NCI-H2196 treated with DMSO at 0.1 percent for 48 hours (cell line): ENCODE measurements around the gene NKX2-8.

ENCODE experiments used
- DNase-seq: peaks from one replicate; lab custom pipeline; 2025; ENCODE audit not compliant: unreplicated experiment; lab: John Stamatoyannopoulos, UW

The NKX2-8 gene

GRCh38 chr14:36582011-36582873 is at the start of gene NKX2-8:
TSS of gene NKX2-8 (minus strand) at chr14:36582614. CDS start at chr14:36582389, 225 bp downstream.
- DNase-seq, result no peak

- DNase-seq, result no peak
Measured at GRCh38 chr14:36627981-36628380, 45.6 kb upstream of the NKX2-8 start.

DNA sequence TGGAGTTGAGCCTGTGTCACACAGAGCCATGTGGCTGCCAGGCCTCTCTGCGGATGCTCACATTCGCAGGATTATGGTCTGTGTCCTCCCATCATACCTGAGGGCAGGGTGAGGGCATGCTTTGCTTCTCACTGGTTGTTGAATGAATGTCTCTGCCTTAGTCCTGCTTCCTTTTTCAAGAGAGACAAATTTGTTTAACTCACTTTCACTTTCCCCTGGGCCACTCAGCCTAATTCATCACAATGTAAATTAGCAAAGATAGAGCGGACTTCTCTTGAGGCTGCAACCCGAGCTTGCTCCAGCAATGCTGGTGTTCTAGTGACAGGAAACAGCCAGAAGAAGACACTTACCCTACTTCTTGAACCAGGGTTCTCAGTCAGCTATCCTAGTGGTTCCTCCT is 43.7 kb upstream of the NKX2-8 start:
- no peak for DNase-seq

DNA sequence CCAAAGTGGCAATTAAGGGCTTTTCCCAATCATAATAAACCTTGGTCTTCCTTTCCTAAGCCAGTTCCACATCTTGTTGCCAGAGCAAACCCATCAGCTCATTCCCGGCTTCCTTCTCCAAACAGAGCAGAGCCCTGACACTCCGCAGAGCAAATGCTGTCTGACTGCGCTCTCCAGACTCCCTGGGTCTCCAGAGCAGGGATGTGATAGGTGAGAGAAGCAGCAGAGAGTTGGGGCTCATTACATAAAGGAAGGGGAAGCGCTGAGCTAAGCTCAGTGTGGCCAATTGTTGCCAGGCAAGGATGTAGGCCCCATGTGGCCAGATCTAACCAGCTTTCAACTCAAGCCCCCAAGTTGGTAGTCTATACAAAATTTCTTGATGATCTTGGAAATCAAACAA is 43.0 kb upstream of the NKX2-8 start:
- DNase-seq, result no peak

- DNase-seq, result no peak
Measured at GRCh38 chr14:36625014-36625413, 42.6 kb upstream of the NKX2-8 start.

GRCh38 chr14:36619853-36620252 is 37.4 kb upstream of the NKX2-8 start:
- DNase-seq, result no peak

GRCh38 chr14:36619131-36619530 is 36.7 kb upstream of the NKX2-8 start:
- no peak for DNase-seq

GRCh38 chr14:36618641-36619040 is 36.2 kb upstream of the NKX2-8 start:
- DNase-seq, result no peak

DNA sequence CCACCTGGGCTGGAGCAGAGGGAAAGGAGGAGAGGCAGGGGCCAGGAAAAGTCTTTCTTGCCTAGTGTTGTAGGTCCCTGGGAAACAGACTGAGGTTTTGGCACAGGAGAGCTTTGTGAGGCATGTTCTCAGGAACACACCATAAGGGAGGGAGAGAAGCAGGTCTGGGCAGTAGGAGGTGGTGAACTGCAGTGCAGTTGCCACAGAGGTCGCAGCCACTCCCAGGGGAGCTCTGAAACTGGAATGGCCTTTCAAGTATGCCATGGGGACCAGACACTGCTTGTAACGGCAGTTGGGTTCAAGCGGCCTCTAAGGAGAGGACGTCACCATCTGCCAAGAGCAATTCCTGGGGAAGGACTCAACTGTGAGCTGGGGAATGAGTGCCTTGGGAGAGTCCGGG is 35.4 kb upstream of the NKX2-8 start:
- no peak for DNase-seq

GRCh38 chr14:36605506-36605857 is 23.1 kb upstream of the NKX2-8 start:
- peak; percentile 16 for DNase-seq

DNA sequence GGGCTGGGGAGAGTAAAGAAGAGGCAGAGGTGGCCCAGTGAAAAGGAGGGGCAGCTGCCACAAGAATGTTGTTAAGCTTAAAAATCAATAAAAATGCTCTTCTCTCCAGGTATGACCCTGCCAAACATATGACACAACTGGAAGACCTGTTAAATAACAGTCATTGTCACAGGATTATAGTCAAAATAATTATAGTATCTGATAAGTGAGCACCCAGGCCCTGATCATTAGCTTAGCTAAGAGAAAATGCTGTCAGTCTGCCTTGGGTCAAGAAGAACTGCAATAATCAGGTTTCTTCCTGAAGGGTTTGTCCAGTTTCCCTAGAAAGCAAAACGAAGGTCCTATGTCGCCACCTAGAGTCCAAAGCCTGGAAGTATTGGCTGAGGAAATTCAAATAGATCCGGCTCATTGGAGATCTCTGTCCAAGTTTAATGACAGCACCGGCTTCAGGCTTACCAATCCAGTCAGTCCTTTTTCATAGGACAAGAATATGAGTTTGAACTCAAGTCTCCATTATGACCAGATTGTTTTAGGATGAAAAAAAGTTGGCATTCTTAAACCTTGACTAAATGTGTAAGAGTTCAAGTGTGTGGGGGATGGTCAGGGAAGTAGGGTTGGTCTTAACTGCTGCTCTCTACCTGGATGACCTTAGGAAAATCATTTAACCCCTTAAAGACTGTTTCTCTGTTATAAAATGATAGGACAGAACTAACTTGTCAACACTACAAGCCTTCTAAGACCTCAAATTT is 22.5 kb upstream of the NKX2-8 start:
- peak; percentile 84 for DNase-seq

DNA sequence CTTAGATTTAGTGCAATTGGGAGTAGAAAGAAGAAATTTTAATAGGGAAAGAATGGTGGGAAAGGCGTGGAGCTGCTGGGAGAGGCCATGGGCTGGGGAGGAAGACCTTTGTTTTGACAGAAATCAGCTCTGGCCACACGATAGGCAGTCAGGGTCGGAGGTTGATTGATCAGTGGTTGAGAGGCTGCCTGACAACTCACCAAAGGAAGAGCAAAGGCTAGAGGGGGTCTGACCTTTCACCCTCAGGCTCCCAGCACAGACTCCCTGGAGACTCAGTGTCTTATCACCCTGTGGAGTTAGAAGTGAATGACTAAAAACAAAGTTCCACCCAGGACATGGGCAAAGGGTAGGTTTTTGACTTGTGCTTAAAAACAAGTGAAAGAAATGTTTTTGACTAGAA is 18.0 kb upstream of the NKX2-8 start:
- no peak for DNase-seq

GRCh38 chr14:36591482-36591881 is 9.1 kb upstream of the NKX2-8 start:
- DNase-seq, result no peak

- DNase-seq, result no peak
Measured at GRCh38 chr14:36588788-36589187, 6.4 kb upstream of the NKX2-8 start.

- DNase-seq, result no peak
Measured at GRCh38 chr14:36588119-36588518, 5.7 kb upstream of the NKX2-8 start.

DNA sequence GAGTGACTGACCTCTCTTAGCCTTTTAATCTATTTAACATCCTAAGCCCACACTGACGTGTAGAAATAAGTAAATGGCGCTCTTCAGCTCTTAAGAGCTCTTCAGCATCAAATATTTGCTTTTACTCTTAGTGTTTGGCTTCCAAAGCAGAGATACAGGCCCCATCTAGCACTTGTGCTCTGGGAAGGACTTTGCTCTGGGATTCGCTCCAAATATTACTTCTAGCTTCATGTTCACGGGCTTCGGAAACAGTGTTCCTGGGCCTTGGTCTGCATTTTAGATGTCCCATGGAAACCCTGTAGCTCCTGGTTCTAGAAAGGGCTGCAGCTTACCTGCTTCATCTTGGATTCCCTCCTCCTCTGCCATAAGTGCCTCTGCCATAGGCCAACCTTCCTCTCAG is 2.7 kb upstream of the NKX2-8 start:
- DNase-seq, result peak; percentile 65

DNA sequence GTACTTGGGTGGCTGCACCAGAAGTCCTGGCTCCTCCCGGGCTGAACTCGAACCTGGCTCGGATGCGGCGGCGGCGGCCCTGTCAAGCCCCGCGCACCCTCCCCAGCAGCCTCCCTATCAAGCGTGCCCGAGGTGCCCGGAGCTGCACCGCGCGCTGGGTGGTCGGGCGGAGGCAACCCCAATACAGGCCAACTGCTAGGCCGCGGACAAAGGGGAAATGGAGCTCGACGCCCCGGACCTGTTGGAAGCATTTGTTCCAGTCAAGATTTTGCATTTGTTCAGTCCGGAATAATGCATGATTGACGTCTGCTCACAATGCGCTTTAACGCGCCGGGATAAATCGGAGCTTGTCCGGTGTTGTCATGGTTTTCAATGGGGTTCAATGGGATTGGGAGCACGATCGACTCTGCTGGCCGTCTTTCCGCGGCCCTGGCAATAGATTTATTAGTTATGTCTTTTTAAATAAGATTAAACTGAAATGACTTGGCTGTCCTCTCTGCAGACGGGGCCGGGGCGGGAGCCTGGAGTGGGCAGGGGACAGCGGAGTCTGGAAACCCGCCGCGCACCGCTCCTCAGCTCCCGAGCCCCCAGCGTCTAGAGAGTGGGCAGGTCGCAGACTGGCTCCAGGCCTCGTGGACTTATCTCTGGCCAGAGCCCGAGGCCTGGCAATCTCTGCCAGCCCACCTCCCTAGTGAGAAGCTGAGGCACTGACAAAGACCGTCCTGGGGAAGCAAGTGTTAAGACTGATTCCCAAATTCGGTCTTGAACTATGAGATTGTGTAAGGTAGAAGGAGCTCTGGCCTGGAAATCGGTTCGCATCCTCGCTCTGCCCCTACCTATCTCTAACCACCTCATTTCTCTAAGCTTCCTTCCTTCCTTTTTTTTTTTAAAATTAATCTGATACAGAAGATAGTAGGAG is 1.7 kb upstream of the NKX2-8 start:
- DNase-seq, result no peak

GRCh38 chr14:36583242-36583892 is 953 bp upstream of the NKX2-8 start:
- DNase-seq, result no peak

- no peak for DNase-seq
Measured at GRCh38 chr14:36582874-36583241, 444 bp upstream of the NKX2-8 start.

DNA sequence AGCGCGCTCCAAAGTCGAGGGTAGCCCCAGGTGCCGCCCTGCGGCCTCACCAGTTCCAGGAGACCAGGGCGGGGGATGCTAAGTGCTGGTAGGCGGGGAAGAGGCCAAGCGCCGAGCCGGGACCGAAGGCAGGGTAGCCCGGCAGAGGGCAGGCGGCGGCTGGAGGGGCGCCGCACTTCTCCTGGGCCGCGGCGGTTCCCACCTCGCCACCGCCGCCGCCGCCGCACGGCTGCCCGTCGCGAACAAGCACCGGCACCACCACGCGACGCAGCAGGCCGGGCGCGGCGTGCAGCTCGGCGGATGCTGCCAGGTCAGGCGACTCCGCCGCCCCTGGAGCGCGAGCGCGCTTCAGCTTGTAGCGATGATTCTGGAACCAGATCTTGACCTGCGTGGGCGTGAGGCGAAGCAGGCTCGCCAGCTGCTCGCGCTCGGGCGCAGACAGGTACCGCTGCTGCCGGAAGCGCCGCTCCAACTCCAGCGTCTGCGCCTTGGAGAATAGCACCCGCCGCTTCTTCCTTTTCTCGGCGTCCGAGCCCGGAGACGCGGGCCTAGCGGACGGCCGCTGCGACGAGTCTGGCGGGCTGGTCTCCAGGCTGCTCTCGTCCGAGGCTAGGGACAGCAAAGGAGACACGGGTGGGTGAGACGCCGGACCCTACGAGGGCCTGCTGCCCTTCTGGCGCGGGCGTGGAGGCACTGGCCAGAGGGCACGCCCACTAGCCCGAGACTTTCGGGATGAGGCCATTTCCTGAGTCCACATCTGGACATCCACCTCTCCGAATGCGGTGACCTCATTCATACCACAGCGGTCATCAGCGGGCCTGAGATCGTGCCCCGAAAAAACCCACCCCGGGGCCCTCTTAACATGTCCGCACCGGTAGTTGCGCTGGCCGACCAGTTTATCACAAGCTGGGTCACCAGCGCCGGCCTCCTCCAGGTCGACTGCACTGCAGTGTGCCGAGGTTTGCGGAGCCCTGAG is 1.3 kb downstream of the NKX2-8 start:
- DNase-seq, result peak; percentile 52
